Measurements from ENCODE around the gene RBM47.

DNA sequence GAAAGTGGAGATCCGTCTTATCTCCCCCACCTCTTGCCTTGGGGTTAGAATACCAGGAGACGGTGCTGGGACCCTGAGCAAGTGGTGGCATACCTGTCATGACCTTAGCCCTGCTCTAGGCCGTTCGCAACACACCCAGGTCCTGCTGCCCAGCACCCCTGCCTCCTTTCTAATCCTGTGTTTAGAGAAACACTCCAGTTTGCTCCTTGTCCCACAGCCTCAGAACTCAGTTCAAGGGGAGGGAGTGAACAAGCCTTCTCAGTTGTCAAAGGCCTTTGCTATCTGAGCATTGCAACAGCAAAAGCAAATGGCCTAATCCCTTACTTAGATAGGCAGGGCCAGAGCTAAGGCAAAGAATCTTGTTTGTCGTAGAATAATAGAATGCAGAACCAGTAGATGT is 226.6 kb downstream of the RBM47 start:
- no peak for TF ChIP-seq GATA2 (IDR thresholded peaks at IDR 0.05; ENCODE audit: low read depth, low read length)
- TF ChIP-seq GATA3 (IDR thresholded peaks at IDR 0.05; ENCODE audit: low read depth, low read length), result no peak

Measured in SH-SY5Y (cell line).